ENCODE data around the gene SKA1.
"Not testable (repeated sequence)": the region's sequence is repeated elsewhere in the genome, so short reads cannot be mapped to it uniquely, and the experiment has no call there.

The SKA1 gene

GRCh38 chr18:50432915-50433314, 58.1 kb downstream of the SKA1 start:
- DNase-seq, result no peak

GRCh38 chr18:50436742-50437141, 61.9 kb downstream of the SKA1 start:
- DNase-seq, result not testable (repeated sequence)

GRCh38 chr18:50439460-50440015, 64.7 kb downstream of the SKA1 start:
- DNase-seq, result no peak

DNA sequence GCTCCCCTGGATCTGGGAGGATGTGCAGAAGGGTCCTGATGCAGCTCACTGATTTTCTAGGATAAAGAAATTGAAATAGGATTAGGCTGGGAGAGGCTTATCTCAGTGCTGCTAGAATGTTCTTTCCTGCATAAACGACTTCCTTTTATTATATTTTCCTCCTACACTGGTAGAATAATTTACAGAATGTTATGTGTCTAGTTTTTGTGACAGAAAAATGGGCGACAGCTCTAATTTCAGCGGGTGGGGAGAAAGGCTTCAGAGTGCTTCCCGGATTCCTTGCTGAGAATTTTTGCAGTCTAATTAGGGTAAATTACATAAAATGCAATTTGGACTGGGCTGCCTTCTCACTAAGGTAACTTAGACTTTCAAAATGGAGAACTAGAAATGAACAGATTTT, 66.2 kb downstream of the SKA1 start:
- no peak for DNase-seq

- DNase-seq, result no peak
These were observed 66.7 kb downstream of the SKA1 start for GRCh38 chr18:50441501-50441900.

All from fibroblast of skin of right biceps (primary cell).